GM12891 (cell line): Measurements from ENCODE around the gene CFAP410.

ENCODE experiments used
- DNase-seq: peaks from one replicate; pipeline ENCODE4 v3.0.0; 2011; ENCODE audit warnings: low spot score; ENCODE audit not compliant: insufficient read length
- FAIRE-seq: peaks from 2 replicates; lab custom pipeline; 2011; peaks lifted over from hg19 to GRCh38; lab: Jason Lieb, UNC
- PAX5 ChIP-seq: IDR thresholded peaks from 2 replicates; pipeline ENCODE4 v1.6.1; 2011; ENCODE audit warnings: low read length, moderate library complexity, mild to moderate bottlenecking; ENCODE audit not compliant: insufficient read depth, severe bottlenecking
- POLR2A ChIP-seq: IDR thresholded peaks from 2 replicates; pipeline ENCODE4 v1.6.1; 2011; ENCODE audit warnings: low read depth, low read length, control low read depth
- POLR2AphosphoS5 ChIP-seq: IDR thresholded peaks from 2 replicates; pipeline ENCODE4 v1.6.1; 2011; ENCODE audit warnings: low read depth, low read length, control low read depth
- POU2F2 ChIP-seq: IDR thresholded peaks from 2 replicates; pipeline ENCODE4 v1.6.1; 2011; ENCODE audit warnings: low read depth, mild to moderate bottlenecking, control low read depth, low read length, moderate library complexity
- SPI1 ChIP-seq: IDR thresholded peaks from 2 replicates; pipeline ENCODE4 v1.6.1; 2011; ENCODE audit warnings: low read depth, low read length, control low read depth
- TAF1 ChIP-seq: IDR thresholded peaks from 2 replicates; pipeline ENCODE4 v1.6.1; 2011; ENCODE audit warnings: low read depth, low read length, control low read depth

The CFAP410 gene

DNA sequence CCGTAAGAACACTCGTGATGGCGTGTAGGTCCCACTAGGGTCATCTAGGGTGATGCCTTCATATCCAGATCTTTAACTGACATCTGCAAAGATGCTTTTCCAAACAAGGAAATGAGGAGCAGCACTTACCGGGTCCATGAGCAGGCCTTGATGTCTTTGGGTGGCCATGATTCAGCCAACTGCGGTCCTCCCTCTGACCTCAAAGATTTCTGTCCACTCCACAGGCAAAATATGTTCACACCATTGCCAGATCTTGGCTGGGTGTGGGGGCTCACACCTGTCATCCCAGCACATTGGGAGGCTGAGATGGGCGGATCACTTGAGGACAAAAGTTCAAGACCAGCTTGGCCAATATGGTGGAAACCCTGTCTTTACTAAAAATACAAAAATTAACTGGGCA is 32.4 kb upstream of the CFAP410 start:
- TF ChIP-seq POU2F2, result no peak
- no peak for TF ChIP-seq PAX5
- no peak for TF ChIP-seq POLR2AphosphoS5
- no peak for TF ChIP-seq SPI1
- no peak for TF ChIP-seq POLR2A
- no peak for TF ChIP-seq TAF1
- DNase-seq (no peak), FAIRE-seq (no peak)

DNA sequence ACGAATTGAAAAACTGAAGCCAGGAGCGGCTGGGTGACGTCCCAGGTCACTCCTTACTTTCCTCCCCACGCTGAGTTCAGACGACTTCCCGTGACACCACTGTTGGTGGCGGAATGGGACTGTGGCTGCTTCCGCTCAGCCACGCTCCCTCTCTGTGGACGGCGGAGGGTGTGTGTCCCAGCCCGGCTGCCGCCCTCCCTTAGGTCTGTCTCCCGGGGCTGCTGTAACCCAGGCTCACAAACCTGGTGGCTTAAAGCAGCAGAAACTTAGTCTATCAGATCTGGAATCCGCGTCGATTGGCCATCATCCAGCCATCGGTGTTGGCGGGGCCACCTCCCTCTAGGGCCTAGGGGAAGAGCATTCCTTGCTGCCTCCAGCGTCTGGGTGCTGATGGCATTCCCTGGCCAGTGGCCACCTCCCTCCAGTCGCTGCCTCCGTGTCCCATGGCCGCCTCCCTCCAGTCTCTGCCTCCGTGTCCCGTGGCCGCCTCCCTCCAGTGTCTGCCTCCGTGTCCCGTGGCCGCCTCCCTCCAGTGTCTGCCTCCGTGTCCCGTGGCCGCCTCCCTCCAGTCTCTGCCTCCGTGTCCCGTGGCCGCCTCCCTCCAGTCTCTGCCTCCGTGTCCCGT is 31.7 kb upstream of the CFAP410 start:
- FAIRE-seq (no peak), DNase-seq (no peak)
- TF ChIP-seq POLR2AphosphoS5 (no peak), POLR2A (no peak), TAF1 (no peak), POU2F2 (no peak), SPI1 (no peak), PAX5 (no peak)

DNA sequence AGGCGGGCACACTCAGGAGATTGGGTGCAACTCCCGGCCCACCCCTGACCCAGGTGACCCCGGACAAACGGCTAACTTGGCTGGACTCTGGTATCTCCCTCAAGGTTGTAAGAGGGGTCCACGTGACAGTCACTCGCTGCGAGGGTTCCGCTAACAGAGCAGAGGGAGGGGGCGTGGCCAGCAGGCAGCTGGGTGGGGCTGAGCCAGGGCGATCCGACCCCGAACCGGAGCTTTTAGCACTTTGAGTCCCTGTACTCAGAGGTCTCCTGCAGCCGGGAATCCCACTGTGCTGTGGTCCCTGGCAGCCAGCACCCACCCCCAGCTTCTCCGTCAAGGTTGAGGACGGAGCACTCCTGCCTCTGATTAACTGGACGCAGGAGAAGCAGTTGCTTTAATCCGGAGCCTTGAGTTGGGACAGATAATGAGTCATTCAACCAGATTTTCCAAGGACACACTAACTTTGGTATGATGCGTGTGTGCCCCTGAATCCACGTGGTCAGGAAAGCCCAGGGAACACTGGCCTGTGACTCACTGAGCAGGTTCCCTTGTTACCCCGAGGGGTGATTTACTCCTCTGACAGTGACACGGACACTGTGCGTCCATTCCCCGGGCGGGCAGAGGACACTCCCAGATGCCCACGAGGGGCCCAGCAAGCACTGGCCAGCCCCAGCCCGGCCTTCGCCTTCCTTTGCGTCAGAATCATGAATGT is 31.0 kb upstream of the CFAP410 start:
- no peak for DNase-seq
- FAIRE-seq, result no peak
- no peak for TF ChIP-seq PAX5

DNA sequence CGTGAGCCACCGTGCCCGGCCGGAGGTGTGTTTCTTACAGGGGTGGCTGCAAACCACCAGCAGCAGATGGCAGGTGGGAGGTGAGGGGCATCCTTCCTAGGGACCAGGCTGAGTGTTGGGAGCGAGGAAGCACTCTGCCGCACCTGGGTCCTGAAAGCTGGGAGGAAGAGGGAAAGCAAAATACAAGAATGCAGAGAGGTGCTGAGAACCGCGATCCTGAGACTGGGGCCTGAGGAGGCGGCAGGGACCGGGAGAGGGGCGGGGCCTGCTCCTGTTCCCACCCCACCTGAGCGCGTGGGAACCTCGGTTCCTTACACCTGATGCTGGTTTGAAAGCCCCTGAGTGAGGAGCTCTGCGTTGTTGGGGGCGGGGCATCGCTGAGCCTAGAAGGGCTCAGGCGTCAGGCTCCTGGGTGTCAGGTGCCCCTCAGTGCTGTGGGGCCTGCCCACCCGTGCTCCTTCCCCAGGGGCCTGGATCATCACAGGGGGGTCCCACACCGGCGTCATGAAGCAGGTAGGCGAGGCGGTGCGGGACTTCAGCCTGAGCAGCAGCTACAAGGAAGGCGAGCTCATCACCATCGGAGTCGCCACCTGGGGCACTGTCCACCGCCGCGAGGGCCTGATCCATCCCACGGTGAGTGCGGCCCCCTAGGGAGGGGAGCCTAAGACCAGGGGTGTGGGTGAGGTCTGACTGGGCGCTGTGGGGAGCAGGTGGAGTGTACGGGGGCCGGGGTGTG is 29.7 kb upstream of the CFAP410 start:
- FAIRE-seq (no peak), DNase-seq (no peak)
- TF ChIP-seq PAX5, result no peak
- no peak for TF ChIP-seq POU2F2
- TF ChIP-seq TAF1, result no peak
- TF ChIP-seq SPI1, result no peak
- no peak for TF ChIP-seq POLR2AphosphoS5
- no peak for TF ChIP-seq POLR2A

GRCh38 chr21:44366586-44367211 is 27.5 kb upstream of the CFAP410 start:
- DNase-seq, result no peak
- TF ChIP-seq POLR2A (no peak), SPI1 (no peak), POLR2AphosphoS5 (no peak), PAX5 (no peak), POU2F2 (no peak), TAF1 (no peak)
- no peak for FAIRE-seq

GRCh38 chr21:44365967-44366585 is 26.9 kb upstream of the CFAP410 start:
- no peak for FAIRE-seq
- DNase-seq, result no peak
- TF ChIP-seq POU2F2 (no peak), TAF1 (no peak)

DNA sequence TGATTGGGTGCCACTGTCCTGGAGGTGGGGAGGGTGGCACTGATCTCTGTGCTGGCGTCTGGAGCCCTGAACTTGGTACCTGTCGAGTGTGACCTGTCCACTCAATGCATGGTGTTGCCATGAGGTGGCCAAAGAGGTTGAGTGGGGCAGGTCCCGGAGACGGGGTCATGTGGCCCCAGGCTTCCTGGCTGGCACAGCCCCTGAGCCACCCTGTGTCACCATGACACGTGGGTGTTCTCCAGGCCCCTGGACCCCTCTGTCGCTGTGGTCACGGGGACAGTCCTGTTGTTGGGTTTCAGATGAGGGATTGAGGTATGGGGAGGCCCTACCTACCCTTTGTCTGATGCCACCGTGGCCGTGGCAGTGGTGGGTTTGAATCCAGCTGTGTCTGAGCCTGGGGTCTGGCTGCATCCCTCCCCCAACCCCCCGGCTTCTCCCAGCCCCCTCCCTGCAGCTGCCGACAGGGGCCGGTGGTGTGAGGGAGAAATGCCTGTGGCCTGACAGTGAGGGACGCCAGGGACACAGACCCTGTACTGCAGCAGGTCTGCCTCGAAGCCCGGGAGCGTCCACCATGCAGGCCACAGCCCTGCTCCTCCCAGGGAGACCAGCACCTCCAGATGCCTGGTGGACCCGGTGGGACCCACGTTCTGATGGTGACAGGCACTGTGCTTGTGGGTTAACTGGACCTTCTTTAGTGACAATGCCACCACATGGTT is 26.2 kb upstream of the CFAP410 start:
- no peak for FAIRE-seq
- DNase-seq, result no peak
- no peak for TF ChIP-seq SPI1

DNA sequence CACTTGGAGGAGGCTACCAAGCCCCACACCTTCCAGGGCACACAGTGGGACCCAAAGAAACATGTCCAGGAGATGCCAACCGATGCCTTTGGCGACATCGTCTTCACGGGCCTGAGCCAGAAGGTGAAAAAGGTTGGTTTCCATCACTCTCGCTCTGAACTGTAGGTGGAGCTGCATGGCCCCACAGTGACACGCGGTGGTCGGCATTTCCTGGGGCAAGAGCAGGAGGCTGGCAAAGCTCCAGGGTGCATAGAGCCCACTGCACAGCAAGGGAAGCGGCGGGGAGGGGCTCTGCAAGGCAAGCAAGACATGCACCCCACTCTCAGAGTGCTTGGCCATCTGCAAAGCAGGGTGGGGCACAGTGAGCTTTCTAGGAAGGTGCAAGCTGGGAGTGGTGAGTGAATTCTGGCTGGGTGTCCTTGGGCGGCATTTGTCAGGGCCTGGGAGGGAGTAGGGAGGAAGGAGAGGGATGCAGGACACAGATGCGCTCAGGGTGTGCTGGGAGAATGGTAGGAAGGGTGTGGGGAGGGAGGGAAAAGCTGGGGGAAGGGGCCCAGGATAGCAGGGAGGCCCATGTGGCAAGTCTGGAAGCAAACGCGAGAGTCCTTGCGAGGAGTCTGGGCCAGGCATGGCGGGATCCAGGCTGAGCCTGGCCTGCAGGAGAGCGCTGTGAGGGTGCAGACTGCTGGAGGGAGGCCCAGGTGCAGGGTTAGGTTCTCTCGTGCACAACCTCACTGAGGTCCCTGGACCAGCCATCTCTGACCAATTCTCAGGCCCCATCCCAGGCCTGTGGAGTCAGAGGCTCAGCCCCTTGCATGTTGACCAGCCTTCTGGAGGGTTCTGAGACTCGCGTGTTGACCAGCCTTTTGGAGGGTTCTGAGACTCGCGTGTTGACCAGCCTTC is 25.2 kb upstream of the CFAP410 start:
- DNase-seq, result no peak
- no peak for FAIRE-seq
- TF ChIP-seq POLR2AphosphoS5 (no peak), POLR2A (no peak), POU2F2 (no peak), SPI1 (no peak), PAX5 (no peak), TAF1 (no peak)
